LNCaP clone FGC (cell line): Measurements from ENCODE around the gene GSN.

Experiments
- DNase-seq: peaks from one replicate; pipeline ENCODE4 v3.0.0-alpha.2; 2011; ENCODE audit warnings: low read depth
- H3K4me3 ChIP-seq: 2 replicates; pipeline ENCODE4 v1.5.1; 2011; ENCODE audit warnings: mild to moderate bottlenecking, low read depth, low read length, control low read depth
- TF ChIP-seq, protein P1 (sequence below): IDR thresholded peaks from 2 replicates; pipeline ENCODE4 v1.5.1; 2012; ENCODE audit warnings: mild to moderate bottlenecking; ENCODE audit not compliant: control insufficient read depth, insufficient read depth; ENCODE audit errors: extremely low read depth

The GSN gene

DNA sequence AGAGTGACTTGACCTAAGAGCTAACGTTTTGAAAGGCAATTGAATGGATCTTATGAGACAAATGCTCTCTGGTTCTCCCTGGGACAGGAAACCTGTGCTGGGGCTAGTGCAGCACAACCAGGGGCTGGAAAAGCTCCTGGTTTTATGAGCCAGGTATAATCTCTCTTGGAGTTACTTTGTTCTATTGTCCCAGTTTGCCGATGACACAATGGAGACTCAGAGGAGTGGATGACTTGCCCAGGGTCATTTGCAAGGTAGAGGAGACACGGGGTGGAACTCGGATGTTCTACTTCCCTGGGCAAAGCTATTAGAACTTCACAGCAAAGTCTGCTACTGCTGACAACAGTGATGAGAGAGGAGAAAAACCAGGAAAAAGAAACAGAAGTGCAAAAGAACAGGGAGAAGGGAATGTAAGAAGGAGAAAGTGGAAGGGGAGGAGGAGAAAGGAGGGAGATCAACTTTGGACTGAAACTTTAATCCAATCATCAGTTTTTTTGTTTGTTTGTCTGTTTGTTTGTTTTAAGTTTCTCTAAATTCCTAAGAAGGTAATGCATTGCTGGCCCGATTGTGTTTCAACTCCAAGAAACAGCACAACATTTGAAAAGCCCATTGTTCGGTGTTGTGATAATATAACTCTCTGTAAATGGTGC is 7.4 kb upstream of the GSN start:
- H3K4me3 ChIP-seq, result no peak overlapping the region
- DNase-seq, result no peak
- TF ChIP-seq, protein P1, sequence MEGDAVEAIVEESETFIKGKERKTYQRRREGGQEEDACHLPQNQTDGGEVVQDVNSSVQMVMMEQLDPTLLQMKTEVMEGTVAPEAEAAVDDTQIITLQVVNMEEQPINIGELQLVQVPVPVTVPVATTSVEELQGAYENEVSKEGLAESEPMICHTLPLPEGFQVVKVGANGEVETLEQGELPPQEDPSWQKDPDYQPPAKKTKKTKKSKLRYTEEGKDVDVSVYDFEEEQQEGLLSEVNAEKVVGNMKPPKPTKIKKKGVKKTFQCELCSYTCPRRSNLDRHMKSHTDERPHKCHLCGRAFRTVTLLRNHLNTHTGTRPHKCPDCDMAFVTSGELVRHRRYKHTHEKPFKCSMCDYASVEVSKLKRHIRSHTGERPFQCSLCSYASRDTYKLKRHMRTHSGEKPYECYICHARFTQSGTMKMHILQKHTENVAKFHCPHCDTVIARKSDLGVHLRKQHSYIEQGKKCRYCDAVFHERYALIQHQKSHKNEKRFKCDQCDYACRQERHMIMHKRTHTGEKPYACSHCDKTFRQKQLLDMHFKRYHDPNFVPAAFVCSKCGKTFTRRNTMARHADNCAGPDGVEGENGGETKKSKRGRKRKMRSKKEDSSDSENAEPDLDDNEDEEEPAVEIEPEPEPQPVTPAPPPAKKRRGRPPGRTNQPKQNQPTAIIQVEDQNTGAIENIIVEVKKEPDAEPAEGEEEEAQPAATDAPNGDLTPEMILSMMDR, result no peak

DNA sequence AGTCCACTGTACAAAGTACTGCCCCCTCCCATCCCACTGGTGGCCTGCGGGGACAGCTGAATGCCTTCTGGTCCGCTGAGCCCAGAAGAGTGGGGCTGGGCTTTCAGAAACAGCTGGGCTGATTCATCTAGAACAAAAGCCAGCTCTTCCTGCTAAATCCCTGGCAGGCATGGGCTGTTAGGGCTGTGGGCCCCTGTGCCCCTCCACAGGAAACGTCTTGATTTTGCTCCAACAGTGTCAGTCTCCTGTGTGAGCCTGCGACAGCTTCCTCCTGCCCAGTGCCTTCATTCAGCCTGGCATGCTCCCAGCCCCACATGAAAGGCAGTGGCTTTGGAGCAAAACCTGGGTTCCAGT is 6.9 kb upstream of the GSN start:
- TF ChIP-seq, protein P1, result no peak
- H3K4me3 ChIP-seq, result no peak overlapping the region
- no peak for DNase-seq

DNA sequence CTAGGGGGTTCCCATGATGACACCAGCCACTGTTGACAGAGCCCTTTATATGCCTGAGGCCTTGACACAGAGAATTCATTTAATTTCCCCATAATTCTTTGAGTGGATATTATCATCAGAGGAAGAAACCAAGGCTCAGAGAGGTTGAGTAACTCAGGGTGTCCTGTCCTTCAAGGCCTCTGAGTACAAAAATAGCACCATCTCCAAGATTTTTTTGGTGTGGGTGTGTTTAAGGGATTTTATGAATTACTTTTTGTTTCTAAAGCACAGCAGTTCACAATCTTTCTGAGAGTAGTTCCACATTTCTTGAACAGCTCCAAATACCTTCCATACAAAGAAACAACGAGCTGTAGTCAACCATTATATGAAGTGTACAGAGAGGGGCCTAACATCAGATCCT is 6.2 kb upstream of the GSN start:
- TF ChIP-seq, protein P1, result no peak
- no peak for DNase-seq
- H3K4me3 ChIP-seq, result no peak overlapping the region

DNA sequence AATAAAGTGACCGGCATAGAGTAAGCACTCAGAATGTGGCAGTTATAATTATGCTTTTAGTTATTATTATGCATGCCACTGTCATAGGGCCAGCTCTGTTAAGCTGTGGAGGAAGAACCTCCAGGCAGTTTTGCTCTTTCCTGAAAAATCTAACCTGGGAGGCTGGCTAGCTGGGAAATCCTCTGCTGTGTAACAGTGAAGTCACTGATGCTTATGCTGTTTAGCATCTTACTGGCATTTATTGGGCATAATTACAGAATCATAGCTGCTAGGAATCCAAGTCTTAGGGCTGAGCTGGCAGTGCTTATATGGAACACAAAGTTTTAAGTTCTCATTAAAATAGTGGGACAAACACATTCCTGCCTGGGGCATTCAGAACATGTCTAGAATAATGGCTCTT is 5.5 kb upstream of the GSN start:
- H3K4me3 ChIP-seq, result no peak overlapping the region
- DNase-seq, result no peak
- TF ChIP-seq, protein P1, result no peak

DNA sequence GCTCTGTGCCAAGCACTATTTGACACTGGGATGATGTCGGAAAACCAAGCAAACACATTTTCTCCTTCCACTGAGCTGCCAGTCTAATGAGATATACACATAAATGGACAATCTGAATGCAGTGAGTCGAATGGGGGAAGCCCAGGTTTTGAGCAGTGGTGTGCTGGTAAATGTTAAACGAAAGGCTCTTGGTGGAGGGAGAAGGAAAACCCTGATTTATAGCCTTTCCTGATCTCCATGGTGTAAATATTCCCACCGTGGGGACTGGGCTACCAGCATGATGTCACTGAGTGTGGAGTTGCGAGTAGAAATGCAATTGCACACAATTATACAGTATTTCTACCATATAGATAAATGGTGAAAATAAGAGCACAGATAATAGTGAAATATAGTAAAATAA is 5.0 kb upstream of the GSN start:
- DNase-seq, result no peak
- no peak overlapping the region for H3K4me3 ChIP-seq
- TF ChIP-seq, protein P1, result no peak

DNA sequence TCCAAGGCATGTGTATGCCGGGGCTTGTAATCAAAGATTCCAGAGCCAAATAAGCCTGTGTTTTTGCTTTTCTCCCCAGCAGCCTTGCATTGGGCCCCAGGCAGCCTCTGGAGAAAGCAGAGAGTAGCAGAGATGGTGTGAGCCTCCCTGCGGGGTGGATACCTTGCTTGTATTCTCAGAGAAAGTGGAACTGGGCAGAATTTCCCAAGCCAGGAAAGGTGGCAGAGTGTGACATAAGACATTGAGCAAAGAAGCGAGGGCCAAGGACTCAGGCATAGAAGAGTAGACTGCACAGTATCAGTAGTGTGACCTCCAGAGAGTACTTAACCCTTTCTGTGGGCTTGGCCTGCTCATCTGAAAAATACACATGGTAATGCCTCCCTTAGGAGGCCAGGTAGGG is 1.6 kb upstream of the GSN start:
- TF ChIP-seq, protein P1, result no peak
- H3K4me3 ChIP-seq, result no peak overlapping the region
- DNase-seq, result no peak

DNA sequence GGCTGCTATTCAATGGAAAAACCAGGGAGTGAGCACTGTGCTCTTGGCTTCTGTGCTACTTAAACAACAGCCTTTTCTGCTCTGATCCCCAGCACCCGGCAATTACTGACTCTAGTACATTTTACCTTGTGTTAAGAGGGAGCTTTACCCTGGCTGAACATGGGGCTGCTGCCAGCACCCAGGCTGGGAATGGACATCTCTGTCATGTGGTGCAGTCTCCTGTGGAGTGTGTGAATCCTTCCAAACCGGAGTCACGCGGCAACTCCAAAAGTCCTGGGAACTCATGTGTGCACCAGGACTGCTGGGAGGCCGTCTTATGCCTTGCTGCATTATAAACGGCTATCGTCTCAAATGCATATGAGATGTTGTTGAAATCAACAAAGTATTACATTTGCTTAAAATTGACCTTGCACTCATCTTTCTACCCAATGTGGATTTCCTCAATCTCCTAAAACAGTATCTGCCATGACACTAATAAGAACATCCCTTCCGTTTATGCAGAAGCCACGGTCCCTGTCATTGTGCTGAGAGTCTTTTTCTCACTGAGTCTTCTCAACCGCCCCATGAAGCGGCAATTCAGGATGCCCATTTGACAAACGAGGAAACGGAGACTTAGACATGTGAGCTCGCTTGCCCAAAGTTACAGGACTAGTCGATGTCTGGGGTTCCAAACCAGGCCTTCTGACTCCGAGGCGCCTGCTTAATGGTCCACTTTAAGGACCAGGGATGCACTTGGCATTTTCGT is 884 bp upstream of the GSN start:
- DNase-seq, result no peak
- H3K4me3 ChIP-seq, result peak overlapping the region; percentile 62
- TF ChIP-seq, protein P1, result no peak
